Colonic mucosa (tissue), 4 donors: ENCODE results near the gene KRTAP10-7. TPM values are rescaled to one million over a fixed set of nuclear protein-coding genes. Genes with fewer than 3 reads are reported as not detected.
"Not testable (repeated sequence)": the region's sequence is repeated elsewhere in the genome, so short reads cannot be mapped to it uniquely, and the experiment has no call there.

ENCODE experiments used
- DNase-seq: peaks from one replicate; pipeline ENCODE4 v3.0.0-alpha.2; 2020
- H3K27ac ChIP-seq: fragments of 200-600 bp; one replicate; pipeline ENCODE4 v1.8.0; 2021
- H3K27me3 ChIP-seq: fragments of 200-600 bp; one replicate; pipeline ENCODE4 v1.8.0; 2021
- H3K36me3 ChIP-seq: fragments of 200-600 bp; one replicate; pipeline ENCODE4 v1.8.0; 2021
- H3K4me1 ChIP-seq: fragments of 200-600 bp; one replicate; pipeline ENCODE4 v1.8.0; 2021; ENCODE audit warnings: mild to moderate bottlenecking
- H3K4me3 ChIP-seq: fragments of 200-600 bp; one replicate; pipeline ENCODE4 v1.8.0; 2021
- H3K9ac ChIP-seq, 2 donors: one replicate each; pipeline ENCODE4 v1.7.0; 2013; ENCODE audit warnings: control low read depth in 2 of 2, low read depth in 2 of 2, low read length in 2 of 2
- H3K9me3 ChIP-seq: fragments of 200-600 bp; one replicate; pipeline ENCODE4 v1.8.0; 2021
- intact Hi-C: fragments of 100-400 bp; cut with DNase I; formaldehyde crosslinking; loops from one replicate; pipeline ENCODE4 v1.14.1; 2022
- total RNA-seq, 2 donors: library from RNA; stranded (reverse); fragmentation: NEBNext Ultra II Directional in 1 of 2; extraction: Animal tissue kit (Norgen Biotek cat#: 25700) in 1 of 2; gene quantifications; one replicate each; pipeline ENCODE4 v1.2.1, GENCODE V29; 2021
- TF ChIP-seq, protein P1 (sequence below): fragments of 200-600 bp; IDR thresholded peaks from one replicate; pipeline ENCODE4 v1.8.0; 2022; ENCODE audit warnings: antibody characterized with exemption, mild to moderate bottlenecking
- donor health status: healthy.
- donor health status: DM: no; HTN: no; CAD: no.
- donor health status: DM: no; HTN: no; CAD: no.

Gene KRTAP10-7
- total RNA-seq, 2 donors from 2014 or later: not detected

DNA sequence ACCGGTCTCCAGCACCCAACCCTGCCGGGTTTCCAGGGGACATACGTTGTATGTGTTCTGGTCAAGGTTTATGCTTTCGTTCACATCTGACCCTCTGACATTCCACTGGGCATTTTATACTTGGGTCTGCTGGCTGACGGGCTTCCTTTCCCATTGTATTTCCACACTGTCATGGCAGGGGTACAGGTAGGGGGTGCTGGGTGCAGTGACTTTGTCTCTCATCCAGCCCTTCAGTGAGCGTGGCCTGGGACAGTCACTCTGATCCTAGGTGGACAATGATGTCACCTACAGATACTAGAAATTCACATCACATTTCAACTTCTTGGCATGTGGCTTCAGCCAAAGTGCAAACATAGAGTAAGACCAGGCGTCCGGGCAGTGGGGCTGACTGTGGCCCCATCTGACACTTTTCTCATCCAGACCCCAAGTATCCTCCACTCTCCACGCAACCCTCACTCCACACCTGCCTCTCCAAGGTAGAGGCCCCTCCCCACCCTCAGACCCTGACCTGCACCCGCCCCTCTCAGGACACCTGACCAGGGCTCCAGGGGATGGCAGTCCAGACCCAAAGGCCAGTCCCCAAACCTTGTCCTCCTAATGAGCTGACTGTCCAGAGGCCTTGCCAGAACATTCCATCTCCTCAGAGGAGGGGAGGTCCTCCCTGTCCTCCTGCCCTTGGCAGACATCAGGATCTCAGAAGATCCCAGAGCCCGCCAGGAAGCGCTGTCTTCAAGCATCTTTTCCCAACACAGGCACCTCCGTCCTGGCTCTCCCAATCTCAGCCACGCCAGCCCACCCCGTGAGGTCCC lies 36.0 kb downstream of the KRTAP10-7 start:
- no peaks in the 10 kb centered on the region for H3K36me3 ChIP-seq
- TF ChIP-seq, protein P1, sequence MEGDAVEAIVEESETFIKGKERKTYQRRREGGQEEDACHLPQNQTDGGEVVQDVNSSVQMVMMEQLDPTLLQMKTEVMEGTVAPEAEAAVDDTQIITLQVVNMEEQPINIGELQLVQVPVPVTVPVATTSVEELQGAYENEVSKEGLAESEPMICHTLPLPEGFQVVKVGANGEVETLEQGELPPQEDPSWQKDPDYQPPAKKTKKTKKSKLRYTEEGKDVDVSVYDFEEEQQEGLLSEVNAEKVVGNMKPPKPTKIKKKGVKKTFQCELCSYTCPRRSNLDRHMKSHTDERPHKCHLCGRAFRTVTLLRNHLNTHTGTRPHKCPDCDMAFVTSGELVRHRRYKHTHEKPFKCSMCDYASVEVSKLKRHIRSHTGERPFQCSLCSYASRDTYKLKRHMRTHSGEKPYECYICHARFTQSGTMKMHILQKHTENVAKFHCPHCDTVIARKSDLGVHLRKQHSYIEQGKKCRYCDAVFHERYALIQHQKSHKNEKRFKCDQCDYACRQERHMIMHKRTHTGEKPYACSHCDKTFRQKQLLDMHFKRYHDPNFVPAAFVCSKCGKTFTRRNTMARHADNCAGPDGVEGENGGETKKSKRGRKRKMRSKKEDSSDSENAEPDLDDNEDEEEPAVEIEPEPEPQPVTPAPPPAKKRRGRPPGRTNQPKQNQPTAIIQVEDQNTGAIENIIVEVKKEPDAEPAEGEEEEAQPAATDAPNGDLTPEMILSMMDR: no peak
- no peaks in the 10 kb centered on the region for H3K27me3 ChIP-seq
- no peak for DNase-seq
- H3K4me1 ChIP-seq: no peaks in the 10 kb centered on the region
- intact Hi-C loops: no loop called here
- no peak overlapping the region for H3K9ac ChIP-seq
- no peak overlapping the region for H3K27ac ChIP-seq
- no peak overlapping the region for H3K4me3 ChIP-seq
- H3K9me3 ChIP-seq: no peaks in the 10 kb centered on the region

DNA sequence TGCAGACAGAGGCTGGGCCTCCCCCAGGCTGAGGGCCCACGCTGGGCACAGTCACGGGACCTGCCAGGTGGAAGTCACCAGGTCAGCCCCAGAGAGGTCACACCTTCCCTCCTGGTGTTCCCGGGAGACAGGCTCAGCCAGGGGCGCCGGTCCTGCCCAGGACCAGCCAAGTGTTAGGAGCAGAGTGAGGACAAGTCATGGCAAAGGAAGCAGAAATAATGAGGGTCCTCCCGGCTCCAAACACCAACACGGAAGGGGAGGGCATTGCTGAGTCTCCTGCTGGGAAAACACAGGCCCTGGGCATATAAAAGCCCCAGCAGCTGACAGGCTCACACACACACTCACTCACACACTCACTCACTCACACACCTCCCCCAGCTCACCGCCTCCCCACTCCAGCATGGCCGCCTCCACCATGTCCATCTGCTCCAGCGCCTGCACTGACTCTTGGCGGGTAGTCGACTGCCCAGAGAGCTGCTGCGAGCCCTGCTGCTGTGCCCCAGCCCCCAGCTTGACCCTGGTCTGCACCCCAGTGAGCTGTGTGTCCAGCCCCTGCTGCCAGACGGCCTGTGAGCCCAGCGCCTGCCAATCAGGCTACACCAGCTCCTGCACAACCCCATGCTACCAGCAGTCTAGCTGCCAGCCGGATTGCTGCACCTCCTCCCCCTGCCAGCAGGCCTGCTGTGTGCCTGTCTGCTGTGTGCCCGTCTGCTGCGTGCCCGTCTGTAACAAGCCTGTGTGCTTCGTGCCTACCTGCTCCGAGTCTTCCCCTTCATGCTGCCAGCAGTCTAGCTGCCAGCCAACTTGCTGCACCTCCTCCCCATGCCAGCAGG lies 36.8 kb downstream of the KRTAP10-7 start, which contains the start of gene KRTAP10-10:
KRTAP10-10 (plus strand) TSS at position 339 of the 833 bp plus-strand sequence; CDS start at position 401, 62 bp downstream.
- Histone ChIP-seq H3K27me3 (no peaks in the 10 kb centered on the region), H3K9me3 (no peaks in the 10 kb centered on the region)

DNA sequence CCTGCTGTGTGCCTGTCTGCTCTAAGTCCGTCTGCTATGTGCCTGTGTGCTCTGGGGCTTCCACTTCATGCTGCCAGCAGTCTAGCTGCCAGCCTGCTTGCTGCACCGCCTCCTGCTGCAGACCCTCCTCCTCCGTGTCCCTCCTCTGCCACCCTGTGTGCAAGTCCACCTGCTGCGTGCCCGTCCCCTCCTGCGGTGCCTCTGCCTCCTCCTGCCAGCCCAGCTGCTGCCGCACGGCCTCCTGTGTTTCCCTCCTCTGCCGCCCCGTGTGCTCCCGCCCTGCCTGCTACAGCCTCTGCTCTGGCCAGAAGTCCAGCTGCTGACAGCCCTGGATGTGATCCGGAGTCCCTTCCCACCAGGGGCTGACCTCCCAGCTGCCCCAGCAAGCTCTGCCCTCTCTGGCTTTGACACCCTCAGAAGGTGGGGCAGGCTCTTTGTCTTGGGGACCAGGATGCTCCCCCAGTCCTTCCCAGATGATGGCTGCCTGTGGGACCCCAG lies 37.5 kb downstream of the KRTAP10-7 start:
- H3K27ac ChIP-seq, H3K9ac ChIP-seq, H3K9me3 ChIP-seq, H3K36me3 ChIP-seq, intact Hi-C loops, H3K4me3 ChIP-seq, H3K4me1 ChIP-seq, H3K27me3 ChIP-seq, DNase-seq: not testable (repeated sequence)

More for the DNA sequence above, 36.8 kb downstream of the KRTAP10-7 start, which contains the start of gene KRTAP10-10:
- intact Hi-C loops: no loop called here
- Histone ChIP-seq H3K27ac (no peak within 1 kb of the TSS), H3K4me3 (no peak within 1 kb of the TSS), H3K36me3 (no peaks in the 10 kb centered on the region), H3K4me1 (no peaks in the 10 kb centered on the region), H3K9ac (no peak within 1 kb of the TSS)
- DNase-seq: no peak
- TF ChIP-seq, protein P1: no peak

DNA sequence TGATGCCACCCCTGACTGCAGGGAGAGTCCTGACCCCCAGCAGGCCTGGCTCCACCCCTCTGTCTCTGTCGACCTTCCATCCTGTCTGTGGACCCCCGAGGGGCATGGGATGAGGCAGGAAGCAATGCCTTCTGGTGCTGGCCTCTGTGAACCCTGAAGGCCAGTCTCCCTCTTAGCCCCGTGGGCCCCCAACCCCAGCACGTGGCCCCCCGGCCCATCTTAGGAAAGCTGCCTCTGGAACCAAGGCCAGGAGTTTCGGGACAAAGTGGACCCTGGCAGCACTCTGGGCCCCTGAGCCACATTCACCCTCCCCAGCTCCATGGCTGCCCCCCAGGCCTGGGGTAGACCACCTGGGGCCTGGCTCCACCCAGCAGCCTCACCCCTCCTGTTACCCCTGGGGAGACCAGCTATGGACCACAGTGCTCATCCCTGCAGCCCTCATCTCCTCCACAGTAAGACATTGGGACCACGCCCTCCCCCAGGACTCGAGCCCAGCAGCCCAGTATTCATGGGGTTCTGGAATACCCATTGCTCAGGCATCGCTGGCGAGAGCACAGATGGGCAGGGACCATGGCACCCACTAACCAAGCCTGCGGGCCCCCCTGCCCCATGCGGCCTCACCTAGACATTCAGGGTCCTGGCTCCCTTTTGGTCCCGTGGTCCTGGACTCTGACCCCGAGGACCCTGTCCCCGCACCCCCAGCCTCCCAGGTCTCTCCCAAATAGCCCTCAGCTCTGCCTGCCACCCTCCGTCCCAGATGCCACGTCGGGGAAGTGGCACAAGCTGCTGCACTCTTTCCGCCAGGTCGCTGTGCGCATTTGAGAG lies 38.3 kb downstream of the KRTAP10-7 start:
- H3K9me3 ChIP-seq, H3K4me3 ChIP-seq, H3K36me3 ChIP-seq, DNase-seq, H3K4me1 ChIP-seq, H3K9ac ChIP-seq, intact Hi-C loops, H3K27me3 ChIP-seq, H3K27ac ChIP-seq: not testable (repeated sequence)

DNA sequence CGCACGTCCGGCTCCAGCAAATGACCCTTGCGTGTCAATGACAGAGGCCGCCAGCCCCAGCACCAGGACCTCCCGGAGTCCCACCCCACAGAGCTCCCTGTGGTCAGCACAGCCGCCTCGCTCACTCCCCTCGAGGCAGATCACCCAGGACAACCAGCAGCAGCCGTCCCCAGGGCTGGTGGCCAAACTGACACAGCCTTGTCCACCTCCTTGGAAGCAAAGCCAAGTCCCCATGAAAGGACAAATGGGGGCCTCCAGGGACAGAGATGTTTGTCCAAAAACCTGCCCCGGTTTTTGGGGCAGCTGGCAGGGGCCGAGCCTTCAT lies 38.9 kb downstream of the KRTAP10-7 start:
- Histone ChIP-seq H3K27me3 (no peaks in the 10 kb centered on the region), H3K4me3 (no peak overlapping the region), H3K4me1 (no peaks in the 10 kb centered on the region), H3K9me3 (no peaks in the 10 kb centered on the region), H3K27ac (no peak overlapping the region), H3K9ac (no peak overlapping the region), H3K36me3 (no peaks in the 10 kb centered on the region)
- TF ChIP-seq, protein P1: no peak
- DNase-seq: no peak
- intact Hi-C loops: no loop called here

DNA sequence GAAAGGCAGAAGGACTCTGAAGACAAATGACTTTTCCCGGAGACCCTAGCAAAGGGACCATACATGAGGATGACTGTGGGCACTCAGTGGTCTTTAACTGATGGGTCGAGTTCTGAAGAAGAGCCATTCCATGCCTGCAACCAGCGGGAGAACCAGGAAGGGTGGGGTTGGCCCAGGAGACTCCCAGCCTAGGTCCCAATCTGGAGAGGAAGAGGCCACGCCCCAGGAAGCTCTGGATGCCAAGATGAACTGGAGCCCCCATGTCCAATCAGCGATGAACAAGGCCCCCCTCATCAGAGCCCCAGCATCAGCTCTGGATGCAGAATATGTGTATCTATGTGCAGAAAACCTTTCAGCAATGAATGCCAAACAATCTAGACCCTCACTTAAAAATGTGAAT lies 40.4 kb downstream of the KRTAP10-7 start:
- H3K36me3 ChIP-seq: no peaks in the 10 kb centered on the region
- intact Hi-C loops: no loop called here
- no peak overlapping the region for H3K4me3 ChIP-seq
- no peaks in the 10 kb centered on the region for H3K27me3 ChIP-seq
- TF ChIP-seq, protein P1: no peak
- no peaks in the 10 kb centered on the region for H3K4me1 ChIP-seq
- DNase-seq: no peak
- H3K9me3 ChIP-seq: no peaks in the 10 kb centered on the region
- no peak overlapping the region for H3K9ac ChIP-seq
- H3K27ac ChIP-seq: no peak overlapping the region
